B cell (primary cell): ENCODE results near the gene CPLANE2. TPM values are rescaled to one million over a fixed set of nuclear protein-coding genes. Genes with fewer than 3 reads are reported as not detected.

Source experiments
- ATAC-seq: fragments of 200-7000 bp; cut with Tn5 transposase; one replicate; pipeline ENCODE4 v1.10.0; 2021; ENCODE audit warnings: low read depth, mild to moderate bottlenecking, moderate number of reproducible peaks, moderate library complexity
- CTCF ChIA-PET: fragments of 350-600 bp; sonication (Branson Sonifier 250); formaldehyde crosslinking; loops from one replicate; lab custom pipeline; 2021; ENCODE audit warnings: antibody characterized with exemption, inconsistent platforms; lab: Charles Lee
- POLR2A ChIA-PET: fragments of 350-600 bp; sonication (Branson Sonifier 250); formaldehyde crosslinking; loops from one replicate; lab custom pipeline; 2021; ENCODE audit warnings: antibody characterized with exemption; lab: Charles Lee
- DNase-seq: peaks from one replicate; pipeline ENCODE4 v3.0.0; 2013
- H2AFZ ChIP-seq: 2 replicates; pipeline ENCODE4 v1.6.1; 2012; ENCODE audit warnings: mild to moderate bottlenecking, low read depth, low read length; ENCODE audit not compliant: insufficient read depth, poor library complexity, severe bottlenecking
- H3K27ac ChIP-seq, 2 donors: 1 replicate in 1 of 2; 2 replicates in 1 of 2; pipeline ENCODE4 v1.5.1; 2012 to 2013; ENCODE audit warnings: low read length in 2 of 2, mild to moderate bottlenecking in 2 of 2, moderate library complexity in 1 of 2
- H3K27me3 ChIP-seq, 4 experiments: fragments of 200-600 bp in 1 of 4; sonication (generic) in 1 of 4; replicated peaks in 1 of 4; 1 replicate in 2 of 4; 2 replicates in 2 of 4; pipeline versions ENCODE4 v1.6.1 to v1.7.0; 2013 to 2016; ENCODE audit warnings: low read length in 3 of 4, mild to moderate bottlenecking in 2 of 4, mixed read lengths in 1 of 4, moderate library complexity in 1 of 4; ENCODE audit not compliant: insufficient read depth in 4 of 4, control insufficient read depth in 3 of 4; ENCODE audit errors: control extremely low read depth in 1 of 4
- H3K36me3 ChIP-seq, 2 experiments: replicated peaks in 1 of 2; 1 replicate in 1 of 2; 2 replicates in 1 of 2; pipeline versions ENCODE4 v1.6.1 to v1.7.1; 2013; ENCODE audit warnings: low read length in 1 of 2; ENCODE audit not compliant: insufficient read depth in 2 of 2, control insufficient read depth in 1 of 2; ENCODE audit errors: control extremely low read depth in 1 of 2, extremely low read depth in 1 of 2
- H3K4me1 ChIP-seq, 2 donors: fragments of 200-600 bp in 1 of 2; sonication (generic) in 1 of 2; 1 replicate in 1 of 2; 2 replicates in 1 of 2; pipeline versions ENCODE4 v1.5.1 to v1.6.1; 2013 to 2017; ENCODE audit warnings: low read length in 2 of 2; ENCODE audit not compliant: control insufficient read depth in 2 of 2, insufficient read depth in 2 of 2
- H3K4me2 ChIP-seq: replicated peaks from 2 replicates; pipeline ENCODE3; 2012; ENCODE audit warnings: mild to moderate bottlenecking, low read depth, low read length; ENCODE audit not compliant: poor library complexity, severe bottlenecking
- H3K4me3 ChIP-seq, 5 experiments: fragments of 200-600 bp in 1 of 5; sonication (generic) in 1 of 5; 1 replicate in 3 of 5; 2 replicates in 2 of 5; pipeline versions ENCODE4 v1.5.1 to v1.7.0; 2011 to 2016; ENCODE audit warnings: low read length in 4 of 5, mild to moderate bottlenecking in 4 of 5, low read depth in 2 of 5, control low read depth in 1 of 5, moderate library complexity in 1 of 5; ENCODE audit not compliant: insufficient read depth in 1 of 5; ENCODE audit errors: control extremely low read depth in 1 of 5, extremely low read depth in 1 of 5
- H3K79me2 ChIP-seq: fragments of 200-600 bp; sonication (generic); one replicate; pipeline ENCODE4 v1.6.0; 2016; ENCODE audit warnings: low read length; ENCODE audit not compliant: control insufficient read depth, insufficient read depth
- H3K9ac ChIP-seq: fragments of 200-600 bp; sonication (generic); 2 replicates; pipeline ENCODE4 v1.6.1; 2017; ENCODE audit warnings: mild to moderate bottlenecking, low read length, moderate library complexity
- H3K9me3 ChIP-seq, 3 donors: one replicate each; pipeline versions ENCODE4 v1.6.1 to v1.7.1; 2013; ENCODE audit warnings: low read length in 2 of 3; ENCODE audit not compliant: control insufficient read depth in 2 of 3, insufficient read depth in 1 of 3; ENCODE audit errors: control extremely low read depth in 1 of 3
- H4K20me1 ChIP-seq: 2 replicates; pipeline ENCODE4 v1.6.0; 2012; ENCODE audit warnings: mild to moderate bottlenecking, low read length; ENCODE audit not compliant: insufficient read depth, control insufficient read depth, poor library complexity, severe bottlenecking
- H3K27ac Mint-ChIP-seq: one replicate; pipeline ENCODE4 v1.8.0; 2021; ENCODE audit warnings: mixed read lengths
- H3K27me3 Mint-ChIP-seq: one replicate; pipeline ENCODE4 v1.8.0; 2021; ENCODE audit warnings: mixed read lengths
- H3K4me1 Mint-ChIP-seq: one replicate; pipeline ENCODE4 v1.8.0; 2021; ENCODE audit warnings: mixed read lengths
- H3K4me3 Mint-ChIP-seq: one replicate; pipeline ENCODE4 v1.8.0; 2021; ENCODE audit warnings: mixed read lengths
- H3K9me3 Mint-ChIP-seq: one replicate; pipeline ENCODE4 v1.8.0; 2022; ENCODE audit warnings: mixed read lengths; ENCODE audit not compliant: insufficient read depth
- EZH2 ChIP-seq: IDR thresholded peaks from 2 replicates; pipeline ENCODE4 v1.6.1; 2012; ENCODE audit warnings: borderline replicate concordance, low read depth, mild to moderate bottlenecking, moderate library complexity, low read length; ENCODE audit not compliant: insufficient read depth, poor library complexity, severe bottlenecking
- WGBS: methylation state at CpG from one replicate; pipeline ENCODE4 v1.1.5; 2013; ENCODE audit warnings: missing lambda C conversion rate; ENCODE audit not compliant: insufficient coverage; 5-methylcytosine and 5-hydroxymethylcytosine counted together
- intact Hi-C: fragments of 100-400 bp; cut with micrococcal nuclease; formaldehyde crosslinking; loops from one replicate; pipeline ENCODE4 v1.10.0; 2022
- polyA plus RNA-seq: library from polyadenylated mRNA; depleted of rRNA; stranded (reverse); fragments of >200 nt; gene quantifications from 2 replicates; pipeline ENCODE4 v1.2.3, GENCODE V29; 2012
- total RNA-seq, 2 donors: library from RNA; stranded (reverse); fragments of 120-200 nt in 1 of 2; gene quantifications; 1 replicate in 1 of 2; 2 replicates in 1 of 2; pipeline versions ENCODE4 v1.2.3 to v1.2.4, GENCODE V29; 2013 to 2022
- TF ChIP-seq, protein P1 (sequence below): fragments of 200-600 bp; IDR thresholded peaks from one replicate; pipeline ENCODE4 v1.8.0; 2022; ENCODE audit warnings: antibody characterized with exemption, mild to moderate bottlenecking

CPLANE2 gene
- total and polyA plus RNA-seq, 2 donors (not counting 1 experiment from before 2014, with no cell fraction given), result 5.7 to 11.1 TPM

DNA sequence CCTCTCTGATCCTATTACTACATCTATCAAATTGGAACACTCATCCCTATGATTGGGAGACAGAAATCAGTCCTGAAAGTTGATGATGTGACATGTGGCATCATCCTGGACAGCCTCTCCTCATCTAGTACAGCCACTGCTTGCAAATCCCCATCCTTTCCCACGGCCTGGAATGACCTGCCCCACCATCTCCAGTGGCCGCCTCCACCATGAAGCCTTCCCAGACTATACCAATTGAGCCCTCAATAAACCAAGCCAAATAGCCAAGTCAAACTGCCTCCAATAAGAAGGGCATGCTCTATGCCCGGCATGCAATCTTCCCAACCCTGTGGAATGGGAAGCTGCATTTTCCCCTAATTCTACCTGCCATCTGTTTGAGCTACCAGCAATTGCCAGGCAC is 24.0 kb downstream of the CPLANE2 start:
- TF ChIP-seq, protein P1, sequence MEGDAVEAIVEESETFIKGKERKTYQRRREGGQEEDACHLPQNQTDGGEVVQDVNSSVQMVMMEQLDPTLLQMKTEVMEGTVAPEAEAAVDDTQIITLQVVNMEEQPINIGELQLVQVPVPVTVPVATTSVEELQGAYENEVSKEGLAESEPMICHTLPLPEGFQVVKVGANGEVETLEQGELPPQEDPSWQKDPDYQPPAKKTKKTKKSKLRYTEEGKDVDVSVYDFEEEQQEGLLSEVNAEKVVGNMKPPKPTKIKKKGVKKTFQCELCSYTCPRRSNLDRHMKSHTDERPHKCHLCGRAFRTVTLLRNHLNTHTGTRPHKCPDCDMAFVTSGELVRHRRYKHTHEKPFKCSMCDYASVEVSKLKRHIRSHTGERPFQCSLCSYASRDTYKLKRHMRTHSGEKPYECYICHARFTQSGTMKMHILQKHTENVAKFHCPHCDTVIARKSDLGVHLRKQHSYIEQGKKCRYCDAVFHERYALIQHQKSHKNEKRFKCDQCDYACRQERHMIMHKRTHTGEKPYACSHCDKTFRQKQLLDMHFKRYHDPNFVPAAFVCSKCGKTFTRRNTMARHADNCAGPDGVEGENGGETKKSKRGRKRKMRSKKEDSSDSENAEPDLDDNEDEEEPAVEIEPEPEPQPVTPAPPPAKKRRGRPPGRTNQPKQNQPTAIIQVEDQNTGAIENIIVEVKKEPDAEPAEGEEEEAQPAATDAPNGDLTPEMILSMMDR, result no peak
- no peak for TF ChIP-seq EZH2
- 89% methylated on average over 3 of the region's 3 CpGs for WGBS
- H3K36me3 ChIP-seq, result no peaks in the 10 kb centered on the region
- peaks cover 0 to 8% (median 0%) of the 10 kb centered on the region in 3 donors for H3K9me3 ChIP-seq
- H3K4me2 ChIP-seq, result no peak overlapping the region
- DNase-seq (no peak), ATAC-seq (no peak)
- POLR2A ChIA-PET, result no interaction called here
- peaks cover 0 to 3% (median 0%) of the 10 kb centered on the region in 4 experiments for H3K27me3 ChIP-seq
- H3K27ac Mint-ChIP-seq, result no peak overlapping the region
- H3K79me2 ChIP-seq, result no peaks in the 10 kb centered on the region
- no peaks in the 10 kb centered on the region for H4K20me1 ChIP-seq
- intact Hi-C loops, result no loop called here
- peaks cover 14 to 21% of the 10 kb centered on the region in 2 donors for H3K4me1 ChIP-seq
- H3K4me3 Mint-ChIP-seq, result no peak overlapping the region
- no peak overlapping the region for H3K27ac ChIP-seq
- CTCF ChIA-PET, result interaction anchor here (1.0 kb wide), 1 partner anchor 23 kb away, joined by 4 read pairs; no protein-coding TSS in a partner anchor
- no peak overlapping the region for H2AFZ ChIP-seq
- peaks cover 17% of the 10 kb centered on the region for H3K4me1 Mint-ChIP-seq
- no peak overlapping the region for H3K9ac ChIP-seq
- no peak overlapping the region for H3K4me3 ChIP-seq
- no peaks in the 10 kb centered on the region for H3K9me3 Mint-ChIP-seq
- peaks cover 2% of the 10 kb centered on the region for H3K27me3 Mint-ChIP-seq

DNA sequence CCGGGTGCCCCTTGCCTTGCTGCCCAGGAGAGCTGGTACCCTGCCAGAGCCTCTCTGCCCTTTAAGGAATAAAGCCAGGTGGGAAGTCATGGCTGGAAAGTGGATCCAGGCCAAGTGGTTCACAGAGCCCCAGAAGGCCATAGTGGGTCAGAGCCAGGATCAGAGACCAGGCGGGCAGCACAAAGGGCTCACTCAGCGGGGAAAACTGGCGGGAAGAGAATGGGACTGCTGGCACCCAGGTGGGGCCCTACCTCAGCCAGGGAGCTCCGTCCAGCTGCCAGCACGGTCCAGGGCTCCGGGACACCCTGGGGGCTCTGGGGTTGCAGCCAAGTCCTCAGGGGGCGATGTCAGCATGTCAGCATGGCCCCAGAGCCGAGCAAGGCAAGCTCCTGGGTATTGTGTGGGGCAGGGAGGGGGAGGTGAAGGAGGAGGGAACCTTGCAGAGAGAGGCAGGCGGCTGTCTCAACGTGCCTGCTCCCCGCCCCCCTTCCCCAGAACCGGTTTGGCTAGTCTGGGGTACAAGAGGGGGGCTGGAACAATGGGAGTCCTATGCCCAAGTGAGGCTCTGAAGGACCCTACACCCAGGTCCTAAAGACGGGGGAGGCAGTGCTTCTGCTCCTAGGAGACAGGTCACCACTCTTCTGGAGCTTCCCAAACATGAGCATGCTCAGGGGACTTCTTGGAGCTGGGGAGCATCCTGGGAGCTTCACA is 24.6 kb downstream of the CPLANE2 start, which contains the start of gene ARHGEF19:
Gene ARHGEF19 (minus strand): TSS at position 402 of the 711 bp plus-strand sequence. CDS start 3,598 bp downstream, outside the sequence.
- TF ChIP-seq EZH2, result no peak
- TF ChIP-seq, protein P1, result no peak
- ATAC-seq (no peak), DNase-seq (no peak)
- Histone ChIP-seq H3K79me2 (no peaks in the 10 kb centered on the region), H2AFZ (no peak within 1 kb of the TSS), H3K4me1 (peaks cover 15 to 20% of the 10 kb centered on the region in 2 donors), H3K9ac (no peak within 1 kb of the TSS), H3K27ac (no peak within 1 kb of the TSS), H3K27me3 (peaks cover 0 to 3% (median 0%) of the 10 kb centered on the region in 4 experiments), H3K4me2 (no peak within 1 kb of the TSS), H3K36me3 (no peaks in the 10 kb centered on the region), H3K9me3 (peaks cover 0 to 8% (median 0%) of the 10 kb centered on the region in 3 donors), H4K20me1 (no peaks in the 10 kb centered on the region), H3K4me3 (no peak within 1 kb of the TSS)
- CTCF ChIA-PET, result interaction anchor here (0.8 to 1.4 kb wide), 3 partner anchors 23 to 151 kb away, joined by 3 to 5 read pairs (median 4); no protein-coding TSS in a partner anchor
- no peak within 1 kb of the TSS for H3K4me3 Mint-ChIP-seq
- peaks cover 2% of the 10 kb centered on the region for H3K27me3 Mint-ChIP-seq
- intact Hi-C loops, result no loop called here
- H3K9me3 Mint-ChIP-seq, result no peaks in the 10 kb centered on the region
- no peak within 1 kb of the TSS for H3K27ac Mint-ChIP-seq
- WGBS, result 76% methylated on average over 13 of the region's 14 CpGs
- peaks cover 16% of the 10 kb centered on the region for H3K4me1 Mint-ChIP-seq
- POLR2A ChIA-PET, result no interaction called here
